HTERT RPE-1 (cell line): ENCODE measurements around the gene ARMH3.
"Not testable (repeated sequence)": the region's sequence is repeated elsewhere in the genome, so short reads cannot be mapped to it uniquely, and the experiment has no call there.

Experiments
- in situ Hi-C: fragments of 300-500 bp; cut with MboI; formaldehyde crosslinking; loops from 4 replicates; pipeline ENCODE4 v1.14.3; 2020; ENCODE audit warnings: low sequenced_read_pairs

ARMH3 gene

DNA sequence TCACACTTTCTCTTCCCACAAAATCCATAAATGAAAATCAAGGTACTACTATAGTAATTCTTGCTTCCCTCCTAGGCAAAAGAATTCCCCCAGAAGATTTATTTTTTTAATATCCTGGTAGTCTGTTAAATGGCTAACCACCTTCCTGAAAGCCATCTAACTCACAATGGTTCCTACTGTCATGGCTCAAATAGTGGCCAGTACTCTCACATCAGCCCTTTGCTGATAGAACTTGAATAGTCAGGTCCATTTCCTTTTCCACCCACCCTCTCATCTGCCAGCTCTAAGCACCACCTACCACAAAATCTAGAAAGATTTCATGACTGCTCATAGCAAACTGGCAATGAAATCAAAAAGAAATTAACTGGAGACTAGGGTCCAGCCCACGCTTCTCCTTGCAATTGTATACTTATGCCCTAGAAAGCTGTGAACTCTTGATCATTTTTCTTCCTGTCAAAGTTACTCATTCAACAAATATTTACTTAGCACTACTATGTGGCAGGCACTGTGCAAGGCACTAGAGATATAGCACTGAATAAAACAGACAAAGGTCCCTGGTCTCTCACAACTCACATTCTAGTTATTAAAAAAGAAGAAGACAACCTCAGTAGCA is 60.4 kb downstream of the ARMH3 start:
- in situ Hi-C loops = no loop called here

- in situ Hi-C loops = no loop called here
Observed at GRCh38 chr10:101993651-101994200, 62.2 kb downstream of the ARMH3 start.

DNA sequence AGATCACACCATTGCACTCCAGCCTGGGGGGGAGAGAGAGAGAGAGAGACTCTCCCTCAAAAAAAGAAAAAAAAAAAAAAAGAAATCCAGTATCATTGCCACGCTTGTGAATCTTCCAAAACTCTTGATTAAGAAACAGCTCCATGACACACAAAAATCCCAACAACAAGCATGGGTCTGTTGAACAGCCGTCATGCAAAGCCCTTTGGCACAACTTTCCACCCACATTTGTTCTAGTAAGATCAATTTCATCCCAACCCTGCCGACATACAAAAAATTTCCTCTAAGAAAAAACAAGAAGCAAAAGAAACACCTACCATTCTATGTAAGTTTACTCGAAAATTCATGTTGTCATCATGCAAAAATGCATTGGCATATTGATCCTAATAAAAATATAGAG is 62.8 kb downstream of the ARMH3 start:
- in situ Hi-C loops = no loop called here

- in situ Hi-C loops = no loop called here
Observed at GRCh38 chr10:101987136-101987535, 68.8 kb downstream of the ARMH3 start.

- in situ Hi-C loops = no loop called here
Observed at GRCh38 chr10:101986624-101986971, 69.4 kb downstream of the ARMH3 start.

- in situ Hi-C loops = not testable (repeated sequence)
Observed at GRCh38 chr10:101980677-101981076, 75.3 kb downstream of the ARMH3 start.

DNA sequence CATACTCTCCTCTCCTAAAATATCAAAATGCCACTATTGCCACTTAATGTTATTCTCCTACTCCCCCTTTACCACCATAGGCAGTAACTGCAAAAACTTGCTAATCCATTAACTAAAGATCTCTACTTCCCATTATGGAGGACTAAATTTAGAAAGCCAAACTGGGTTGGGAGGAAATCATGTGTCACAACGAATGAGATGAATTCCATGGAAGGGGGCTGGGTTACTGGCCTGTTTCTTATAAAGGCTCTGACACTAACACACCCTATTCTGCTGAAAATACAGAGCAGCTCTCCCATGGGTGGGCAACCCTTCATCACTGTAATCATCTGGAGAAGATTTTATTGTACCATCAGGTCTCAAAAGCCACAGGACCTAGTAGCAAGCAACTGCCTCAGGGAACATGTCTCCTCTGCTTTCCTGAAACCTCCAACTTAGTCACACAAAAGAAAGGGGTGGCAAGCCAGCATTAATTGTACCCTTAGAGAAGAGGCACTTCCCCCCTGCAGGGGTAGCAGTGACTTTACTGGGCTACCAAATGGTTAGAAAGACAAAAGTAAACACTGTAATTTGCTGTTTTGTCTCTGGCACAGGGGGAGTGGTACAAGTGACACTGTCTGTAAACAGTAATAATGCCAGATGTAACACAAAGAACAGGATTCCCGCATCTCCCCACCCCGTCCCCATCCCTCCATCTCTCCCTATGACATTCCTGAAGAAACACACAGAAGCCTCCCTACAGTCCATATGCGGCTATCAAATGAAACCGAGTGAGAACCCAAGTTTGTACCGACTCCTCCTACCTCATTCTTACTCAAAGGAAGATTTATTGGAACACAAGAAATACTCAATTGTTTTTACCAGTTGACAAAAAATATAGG is 81.6 kb downstream of the ARMH3 start:
- in situ Hi-C loops = no loop called here

- in situ Hi-C loops = no loop called here
Observed at GRCh38 chr10:101972761-101973160, 83.2 kb downstream of the ARMH3 start.

DNA sequence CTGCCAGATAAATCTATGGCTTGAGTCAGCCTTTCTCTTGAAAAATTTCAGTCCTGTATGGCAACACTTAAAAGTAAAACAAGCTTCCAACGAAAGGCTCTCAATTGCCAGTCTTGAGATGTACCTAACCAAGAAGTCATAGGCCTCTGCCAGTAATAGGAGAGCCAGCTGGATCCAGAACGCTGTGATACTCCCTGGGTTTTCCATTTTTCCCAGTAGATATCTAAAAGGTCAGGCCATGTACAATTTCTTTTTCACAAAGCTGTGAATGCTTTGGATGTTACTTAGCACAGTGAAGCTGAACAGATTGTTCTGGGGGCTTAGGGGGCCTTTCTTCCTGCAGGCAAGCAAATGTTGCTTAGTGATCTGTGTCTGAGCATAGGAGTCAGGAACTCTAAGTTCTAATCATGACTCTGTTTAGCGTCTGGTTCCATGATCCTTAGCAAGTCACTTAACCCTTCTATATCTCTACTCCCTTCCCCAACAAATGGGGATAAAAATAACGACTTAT is 86.5 kb downstream of the ARMH3 start:
- in situ Hi-C loops = no loop called here

GRCh38 chr10:101968940-101969321 is 87.0 kb downstream of the ARMH3 start:
- in situ Hi-C loops = no loop called here

DNA sequence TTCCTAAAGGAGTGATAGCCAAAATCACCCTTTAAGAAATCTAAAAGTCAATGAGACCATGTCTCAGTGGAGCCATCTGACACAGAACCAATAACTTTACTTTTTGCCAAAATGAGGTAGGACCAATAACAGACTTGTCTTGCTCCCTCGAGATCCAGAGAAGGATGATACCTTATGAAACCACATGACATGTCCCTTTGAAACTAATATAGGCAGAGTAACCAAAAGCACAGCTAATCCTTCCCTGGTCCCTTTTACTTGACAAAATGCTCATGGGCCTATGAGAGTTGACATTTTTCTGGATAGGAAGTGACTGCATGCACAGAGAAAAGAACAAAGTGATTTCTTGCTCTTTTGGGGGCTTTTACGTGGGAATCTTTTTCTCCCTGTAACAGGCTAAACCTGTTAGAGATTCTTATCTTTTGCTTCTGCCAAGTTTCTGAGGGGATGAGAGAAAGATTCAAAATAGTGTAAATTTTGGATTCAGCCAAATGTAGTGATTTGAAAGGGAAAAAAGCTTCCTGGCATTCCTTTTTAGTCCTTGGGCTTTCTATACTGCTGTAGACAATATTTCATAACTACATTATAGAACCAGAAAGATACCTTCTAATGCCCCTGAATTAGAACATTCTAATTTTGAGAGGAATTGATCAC is 87.6 kb downstream of the ARMH3 start:
- in situ Hi-C loops = no loop called here

DNA sequence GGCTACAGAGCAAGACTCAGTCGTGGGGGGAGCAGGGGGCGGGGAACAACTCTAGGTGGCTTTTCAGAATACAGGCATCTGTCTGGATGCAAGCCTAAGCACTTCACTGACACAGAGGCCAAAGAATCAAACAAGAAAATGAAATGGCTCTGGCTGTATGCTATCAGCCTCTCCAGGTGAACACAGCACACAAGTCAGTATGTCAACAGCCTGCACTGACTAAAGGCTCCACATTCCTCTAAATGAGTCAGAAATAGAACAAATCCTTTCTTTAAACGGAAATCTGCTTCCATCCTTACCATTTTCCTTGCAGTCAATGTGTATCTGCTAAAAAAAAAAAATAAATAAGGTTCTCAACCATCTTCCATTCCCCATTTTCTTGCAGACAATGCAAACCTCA is 88.3 kb downstream of the ARMH3 start:
- in situ Hi-C loops = no loop called here

GRCh38 chr10:101967119-101967518 is 88.9 kb downstream of the ARMH3 start:
- in situ Hi-C loops = no loop called here

DNA sequence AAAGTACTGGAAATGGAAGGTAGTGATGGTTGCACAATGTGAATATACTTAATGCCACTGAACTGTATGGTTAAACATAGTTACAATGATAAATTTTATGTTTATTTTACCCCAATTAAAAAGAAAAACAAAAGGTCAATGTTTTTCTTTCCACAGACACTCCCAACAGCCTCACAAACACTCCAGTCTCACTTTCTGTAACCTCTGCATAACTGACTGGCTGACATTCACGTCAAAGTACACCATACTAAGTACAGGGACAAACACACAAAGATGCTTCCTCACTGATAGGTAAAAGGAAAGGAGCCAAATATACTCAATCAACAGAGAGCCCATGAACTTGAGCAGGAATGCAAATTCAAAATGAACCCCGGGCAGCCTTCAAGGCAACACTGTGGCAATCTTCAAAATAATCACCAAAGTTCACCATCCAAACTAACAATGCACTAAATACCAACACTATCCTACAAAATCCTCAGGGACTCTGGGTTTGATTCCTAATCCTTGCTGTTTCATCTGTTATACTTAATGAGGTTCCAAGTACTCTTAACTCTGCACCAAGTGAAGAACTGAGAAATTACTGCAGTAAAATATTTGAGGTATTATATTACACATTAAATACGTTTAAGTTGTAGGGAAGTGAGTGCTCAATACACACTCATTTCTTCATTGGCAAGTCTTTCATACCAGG is 90.8 kb downstream of the ARMH3 start:
- in situ Hi-C loops = no loop called here

GRCh38 chr10:101961591-101962498 is 94.1 kb downstream of the ARMH3 start:
- in situ Hi-C loops = no loop called here

GRCh38 chr10:101960879-101961395 is 95.0 kb downstream of the ARMH3 start:
- in situ Hi-C loops = no loop called here

DNA sequence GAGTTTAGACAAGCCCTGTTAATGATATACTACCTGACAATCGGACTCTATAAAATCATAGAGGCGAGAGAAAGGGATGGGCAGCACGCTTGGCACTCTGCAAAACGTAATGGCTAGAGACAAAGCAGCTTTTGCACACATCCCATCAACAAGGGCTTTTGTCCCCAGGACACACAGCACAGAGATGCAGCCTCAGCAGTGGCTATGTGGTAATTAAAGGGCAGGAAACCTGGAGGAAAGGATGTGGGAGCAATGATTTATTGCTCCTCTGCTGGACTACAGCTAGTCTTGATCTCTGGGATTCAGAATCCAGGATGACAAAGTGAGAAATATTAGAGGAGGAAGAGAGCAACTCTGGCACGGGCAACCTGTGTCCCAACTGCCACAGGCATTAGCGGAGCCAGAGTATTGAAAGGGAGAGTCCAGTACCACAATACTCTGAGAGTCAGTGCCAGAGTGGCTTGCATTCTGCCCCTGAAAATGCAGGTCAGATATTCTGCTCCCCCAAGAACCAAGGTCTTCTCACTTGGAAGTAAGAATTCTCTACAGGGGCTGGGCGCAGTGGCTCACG is 96.5 kb downstream of the ARMH3 start:
- in situ Hi-C loops = no loop called here

DNA sequence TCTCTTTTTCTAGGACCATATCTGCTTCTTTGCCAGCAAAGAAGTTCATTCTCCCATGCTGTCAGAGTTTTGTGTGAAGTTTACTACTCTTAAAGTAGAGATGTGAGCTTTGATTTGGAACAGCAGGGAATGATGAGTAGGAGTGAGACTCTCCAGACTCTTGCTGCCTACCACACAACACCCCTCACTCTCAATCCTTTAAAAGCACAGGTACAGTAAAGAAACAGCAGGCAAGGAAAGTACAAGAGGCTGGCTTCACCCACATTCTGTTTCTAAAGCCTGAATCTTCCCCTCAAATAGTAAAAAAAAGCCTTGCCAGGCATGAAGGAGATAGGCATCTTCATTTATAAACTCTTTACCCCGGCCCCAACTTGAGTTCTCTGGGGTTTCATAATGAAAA is 97.3 kb downstream of the ARMH3 start:
- in situ Hi-C loops = no loop called here

DNA sequence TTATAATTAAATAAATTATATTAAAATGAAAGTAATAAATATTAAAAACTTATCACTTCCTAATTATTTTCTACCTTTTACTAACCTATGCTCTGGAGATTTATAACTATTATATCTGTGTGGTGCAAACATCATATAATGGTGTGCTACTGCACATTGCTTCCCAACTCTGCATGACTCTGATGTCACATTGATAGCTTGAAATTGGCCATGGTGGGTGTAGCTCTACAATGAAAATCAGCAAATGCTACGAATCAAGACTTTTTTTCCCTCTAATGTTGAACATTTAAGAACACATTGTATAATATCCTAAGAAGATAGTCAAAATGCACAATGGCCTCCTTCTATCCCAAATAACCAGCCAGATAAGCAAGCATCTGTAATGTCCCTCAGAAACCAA is 99.1 kb downstream of the ARMH3 start:
- in situ Hi-C loops = no loop called here
